A549 treated with CpdA at 1 μM for 4 hours (cell line): ENCODE data around the gene PLA2G6. TPM values are rescaled to one million over a fixed set of nuclear protein-coding genes. Genes with fewer than 3 reads are reported as not detected.

Source experiments
- total RNA-seq: library from RNA; stranded (reverse); fragments of 200-300 nt; extraction: Qiagen RNA extraction; gene quantifications from 5 replicates; pipeline ENCODE4 v1.2.3, GENCODE V29; 2022; ENCODE audit warnings: low read depth

The PLA2G6 gene, protein sequence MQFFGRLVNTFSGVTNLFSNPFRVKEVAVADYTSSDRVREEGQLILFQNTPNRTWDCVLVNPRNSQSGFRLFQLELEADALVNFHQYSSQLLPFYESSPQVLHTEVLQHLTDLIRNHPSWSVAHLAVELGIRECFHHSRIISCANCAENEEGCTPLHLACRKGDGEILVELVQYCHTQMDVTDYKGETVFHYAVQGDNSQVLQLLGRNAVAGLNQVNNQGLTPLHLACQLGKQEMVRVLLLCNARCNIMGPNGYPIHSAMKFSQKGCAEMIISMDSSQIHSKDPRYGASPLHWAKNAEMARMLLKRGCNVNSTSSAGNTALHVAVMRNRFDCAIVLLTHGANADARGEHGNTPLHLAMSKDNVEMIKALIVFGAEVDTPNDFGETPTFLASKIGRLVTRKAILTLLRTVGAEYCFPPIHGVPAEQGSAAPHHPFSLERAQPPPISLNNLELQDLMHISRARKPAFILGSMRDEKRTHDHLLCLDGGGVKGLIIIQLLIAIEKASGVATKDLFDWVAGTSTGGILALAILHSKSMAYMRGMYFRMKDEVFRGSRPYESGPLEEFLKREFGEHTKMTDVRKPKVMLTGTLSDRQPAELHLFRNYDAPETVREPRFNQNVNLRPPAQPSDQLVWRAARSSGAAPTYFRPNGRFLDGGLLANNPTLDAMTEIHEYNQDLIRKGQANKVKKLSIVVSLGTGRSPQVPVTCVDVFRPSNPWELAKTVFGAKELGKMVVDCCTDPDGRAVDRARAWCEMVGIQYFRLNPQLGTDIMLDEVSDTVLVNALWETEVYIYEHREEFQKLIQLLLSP
- total RNA-seq, result 2.3 to 5.1 TPM (median 4.4 TPM) in 5 replicates

DNA sequence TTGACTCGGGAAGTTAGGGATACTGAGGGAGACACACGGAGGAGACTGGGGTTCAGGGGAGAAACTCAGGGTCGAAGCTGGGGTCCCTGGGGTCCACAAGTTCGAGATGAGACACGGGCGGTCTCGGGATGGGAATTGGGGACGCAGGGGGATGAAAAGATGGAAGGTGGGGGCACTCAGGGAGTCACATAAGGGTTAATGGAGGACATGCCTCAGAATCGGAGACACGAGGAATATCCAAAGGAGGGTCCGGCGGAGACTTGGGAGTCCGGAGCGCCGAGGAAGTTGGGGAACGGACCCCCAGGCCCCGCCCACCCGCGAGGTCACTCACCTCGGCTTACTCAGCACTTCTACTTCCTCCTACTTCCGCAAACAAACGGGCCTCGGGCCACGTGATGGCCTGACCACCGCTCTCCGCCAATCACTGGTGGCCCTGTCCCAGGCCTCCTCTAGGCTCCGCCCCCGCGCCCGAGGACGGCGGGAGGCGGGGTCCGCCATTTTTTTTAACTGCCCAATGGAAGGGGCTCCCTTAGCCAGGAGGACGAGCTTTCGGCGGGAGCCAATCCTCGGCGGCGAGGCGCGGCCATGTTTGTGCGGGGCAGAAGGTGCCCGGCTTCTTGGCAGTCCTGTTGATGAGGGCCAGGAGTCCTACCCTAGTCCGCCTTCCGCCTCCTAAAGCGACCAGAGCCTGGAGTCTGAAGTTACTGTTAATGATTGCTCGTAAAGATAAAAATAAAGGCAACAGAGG, at the start of gene PLA2G6:
TSS of gene PLA2G6 (minus strand) at position 378 of the 748 bp plus-strand sequence. CDS start 12,404 bp downstream, outside the sequence.

DNA sequence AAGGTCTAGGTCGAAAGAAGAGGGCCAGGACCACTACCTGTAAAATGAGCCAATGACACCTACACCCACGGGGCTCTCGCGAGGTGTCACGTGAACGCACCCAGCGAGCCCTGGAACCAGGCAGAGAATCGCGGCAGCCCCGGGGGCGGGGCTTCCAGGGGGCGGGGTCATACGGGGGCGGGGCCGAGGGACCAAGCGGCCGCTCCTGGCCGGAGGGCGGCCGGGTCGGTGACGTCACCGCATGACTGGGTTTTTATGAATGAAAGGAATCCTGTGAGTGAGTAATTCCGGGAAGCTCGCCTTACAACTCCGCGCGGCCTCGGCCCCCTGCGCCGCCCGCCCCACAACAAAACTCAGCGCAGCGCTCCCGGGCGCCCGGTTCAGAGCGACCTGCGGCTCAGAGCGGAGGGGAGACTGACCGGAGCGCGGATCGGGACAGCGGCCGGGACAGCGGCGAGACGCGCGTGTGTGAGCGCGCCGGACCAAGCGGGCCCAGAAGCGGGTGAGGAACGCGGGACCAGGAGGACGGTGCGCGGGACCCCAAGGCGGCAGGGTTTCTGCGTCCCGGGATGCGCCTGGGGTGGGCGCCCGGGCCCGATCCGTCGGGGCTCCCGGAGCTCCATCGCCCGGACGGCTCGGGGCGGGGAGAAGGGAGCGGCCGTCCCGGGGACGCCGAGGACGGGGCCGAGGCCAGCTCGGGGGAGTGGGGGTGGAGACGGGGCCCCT, 20.2 kb upstream of the PLA2G6 start, which contains the start of gene MAFF:
TSS of gene MAFF (plus strand) at position 284 of the 726 bp plus-strand sequence. CDS start 11,860 bp downstream, outside the sequence.

DNA sequence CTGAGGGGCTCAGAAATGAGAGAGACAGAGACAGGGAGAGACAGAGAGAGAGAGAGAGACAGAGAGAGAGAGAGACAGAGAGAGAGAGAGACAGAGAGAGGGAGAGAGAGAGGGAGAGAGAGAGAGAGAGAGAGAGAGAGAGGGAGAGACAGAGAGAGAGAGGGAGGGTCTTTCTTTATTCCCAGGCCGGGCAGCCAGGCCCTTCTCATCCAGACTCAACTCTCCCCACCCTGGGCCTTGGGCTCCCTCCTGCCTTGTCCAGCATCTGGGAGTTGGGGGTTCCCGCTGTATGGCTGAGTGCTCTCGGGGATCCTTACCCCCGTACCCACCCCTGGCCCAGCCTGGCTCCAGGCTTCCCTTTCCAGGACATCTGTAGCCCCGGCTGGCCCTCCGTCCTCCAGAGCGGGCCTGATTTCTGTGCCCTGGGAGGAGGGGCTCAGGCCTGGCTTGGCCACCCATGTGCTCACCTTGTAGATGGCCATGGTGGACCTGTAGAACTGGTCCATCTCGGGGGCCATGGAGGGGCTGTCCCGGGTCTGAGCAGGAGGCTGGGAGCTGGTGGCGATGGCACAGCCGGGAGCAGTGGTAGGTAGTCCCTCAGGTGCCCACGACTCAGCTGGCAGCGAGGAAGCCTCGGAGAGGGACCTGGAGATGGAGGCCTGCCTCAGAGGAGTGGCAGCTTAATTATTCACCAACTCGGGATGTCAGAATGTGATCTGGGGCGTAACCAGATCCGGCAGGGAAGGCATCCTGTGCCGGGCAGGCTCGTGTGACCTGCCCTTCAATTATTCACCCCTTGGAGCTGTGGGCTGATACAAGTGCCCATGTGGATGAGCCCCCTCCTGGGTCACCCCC, 71.4 kb downstream of the PLA2G6 start, which contains the start of gene BAIAP2L2:
TSS of gene BAIAP2L2 (minus strand) at position 677 of the 855 bp plus-strand sequence. CDS start at position 518, 159 bp downstream.

DNA sequence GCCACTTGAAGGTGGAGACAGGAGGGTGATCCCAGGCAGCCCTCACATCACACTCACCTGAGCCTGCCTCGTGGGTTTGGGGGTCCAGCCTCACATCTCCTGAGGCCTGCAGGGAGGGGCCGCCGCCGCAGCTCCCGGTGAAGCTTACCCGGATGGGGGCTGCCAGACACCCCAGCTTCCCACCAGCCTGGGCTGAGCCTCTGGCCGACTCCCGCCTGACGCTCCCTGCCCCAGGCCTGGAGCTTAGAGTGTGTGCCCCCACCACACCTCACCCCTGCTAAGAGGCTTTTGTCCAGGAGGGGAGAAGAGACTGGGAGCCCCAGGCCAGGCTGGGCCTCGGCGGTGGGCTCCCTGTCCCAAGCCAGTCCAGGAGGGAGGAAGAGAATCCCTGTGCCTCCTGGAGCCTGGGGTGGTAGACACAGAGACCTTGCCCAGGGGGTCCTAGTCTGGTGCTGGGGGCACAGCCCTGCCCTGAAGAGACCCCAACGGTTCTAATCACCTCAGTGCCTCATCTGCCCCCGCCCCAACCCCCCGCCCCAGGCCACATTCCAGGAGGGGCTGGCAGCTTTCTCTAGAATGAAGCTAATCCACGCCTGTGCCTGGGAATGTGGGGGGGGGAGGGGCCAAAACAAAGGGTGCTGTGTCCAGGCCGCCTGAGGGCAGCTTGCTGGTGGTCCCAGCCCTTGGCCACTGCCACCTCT, 97.5 kb downstream of the PLA2G6 start, which contains the start of gene SLC16A8:
TSS of gene SLC16A8 (minus strand) at position 254 of the 701 bp plus-strand sequence. CDS start 1,311 bp downstream, outside the sequence.

Other genes with a start within 250 kb of the PLA2G6 start
- gene C22orf23, start 228.2 kb downstream of the PLA2G6 start, total RNA-seq, result 0.14 to 0.36 TPM (median 0.28 TPM) in 5 replicates
- 117 to 144 TPM (median 140 TPM) in 5 replicates for gene POLR2F, start 228.1 kb downstream of the PLA2G6 start, total RNA-seq
- not detected in 5 replicates for gene SOX10, start 197.3 kb downstream of the PLA2G6 start, total RNA-seq
- 9.0 to 13.8 TPM (median 10.5 TPM) in 5 replicates for gene PICK1, start 124.4 kb downstream of the PLA2G6 start, total RNA-seq
- gene SLC16A8, start 97.6 kb downstream of the PLA2G6 start, total RNA-seq, result not detected in 5 replicates
- gene BAIAP2L2, start 71.1 kb downstream of the PLA2G6 start, total RNA-seq, result 2.9 to 4.9 TPM (median 4.4 TPM) in 5 replicates
- 12.4 to 17.0 TPM (median 13.4 TPM) in 5 replicates for gene MAFF, start 20.2 kb upstream of the PLA2G6 start, total RNA-seq
- gene TMEM184B, start 91.2 kb upstream of the PLA2G6 start, total RNA-seq, result 38.5 to 48.2 TPM (median 45.7 TPM) in 5 replicates
- gene CSNK1E, start 135.6 kb upstream of the PLA2G6 start, total RNA-seq, result 87.8 to 108 TPM (median 96.4 TPM) in 5 replicates